Right cardiac atrium (tissue), 5 donors: Measurements from ENCODE around the gene FKBP1B. TPM values are rescaled to one million over a fixed set of nuclear protein-coding genes. Genes with fewer than 3 reads are reported as not detected.
A peak's percentile ranks its signal among the peaks of the same experiment; 100 is the strongest.
"Not testable (repeated sequence)": the region's sequence is repeated elsewhere in the genome, so short reads cannot be mapped to it uniquely, and the experiment has no call there.

Experiments used
- ATAC-seq, 2 donors: fragments of 200-7000 bp; cut with Tn5 transposase; one replicate each; pipeline versions ENCODE4 v1.8.0 to v1.9.1; 2020; ENCODE audit warnings: moderate library complexity in 2 of 2, mild to moderate bottlenecking in 1 of 2
- DNase-seq, 3 donors: peaks; one replicate each; pipeline ENCODE4 v3.0.0-alpha.2; 2020
- H3K27ac ChIP-seq: one replicate; pipeline ENCODE4 v1.5.1; 2013; ENCODE audit warnings: mild to moderate bottlenecking, low read length, control low read depth, moderate library complexity
- H3K27me3 ChIP-seq: one replicate; pipeline ENCODE4 v1.6.1; 2013; ENCODE audit not compliant: control insufficient read depth, insufficient read depth
- H3K4me1 ChIP-seq: one replicate; pipeline ENCODE4 v1.6.1; 2013; ENCODE audit warnings: low read length; ENCODE audit not compliant: control insufficient read depth, insufficient read depth
- H3K4me3 ChIP-seq: one replicate; pipeline ENCODE4 v1.5.1; 2013; ENCODE audit warnings: low read length, control low read depth
- H3K9me3 ChIP-seq: one replicate; pipeline ENCODE4 v1.6.1; 2013; ENCODE audit warnings: low read length; ENCODE audit not compliant: control insufficient read depth
- WGBS: extraction: QIAGEN DNeasy Blood & Tissue Kit; methylation state at CpG from one replicate; pipeline ENCODE4 v1.1.7; 2013; 5-methylcytosine and 5-hydroxymethylcytosine counted together
- intact Hi-C, 4 donors: fragments of 100-400 bp; cut with DNase I; formaldehyde crosslinking; loops; one replicate each; pipeline versions ENCODE4 v1.11.0 to v1.14.0; 2022 to 2023
- polyA plus RNA-seq: library from polyadenylated mRNA; stranded (reverse); fragments of 200-250 nt; gene quantifications from one replicate; pipeline ENCODE4 v1.2.3, GENCODE V29; 2013
- total RNA-seq, 4 donors: library from RNA; stranded (reverse); fragmentation: NEBNext Ultra II Directional; extraction: Animal tissue kit (Norgen Biotek cat#: 25700); gene quantifications; one replicate each; pipeline ENCODE4 v1.2.1, GENCODE V29; 2021
- donor health status: healthy with polysubstance abuse.
- donor health status: DM: no; HTN: yes; CAD: no.
- donor health status: DM: no; HTN: no; CAD: no.
- donor health status: DM: no; HTN: yes; CAD: no; lungs with severe emphysema.
- donor health status: DM: yes; HTN: yes; CAD: no.

Gene FKBP1B
- total and polyA plus RNA-seq, 5 donors, result 2.7 to 5.1 (median 4.3) TPM

GRCh38 chr2:24105816-24106215, 56.3 kb downstream of the FKBP1B start:
- H3K4me1 ChIP-seq, result no peaks in the 10 kb centered on the region
- no peaks in the 10 kb centered on the region for H3K27me3 ChIP-seq
- H3K27ac ChIP-seq, result no peak overlapping the region
- no peak for ATAC-seq
- intact Hi-C loops, result no loop called here
- 20% methylated on average over 2 of the region's 2 CpGs for WGBS
- no peak for DNase-seq
- H3K9me3 ChIP-seq, result no peaks in the 10 kb centered on the region
- H3K4me3 ChIP-seq, result no peak overlapping the region

GRCh38 chr2:24106786-24107185, 57.2 kb downstream of the FKBP1B start:
- no peak for ATAC-seq
- Histone ChIP-seq H3K4me3 (no peak overlapping the region), H3K27ac (no peak overlapping the region), H3K9me3 (no peaks in the 10 kb centered on the region), H3K4me1 (no peaks in the 10 kb centered on the region), H3K27me3 (no peaks in the 10 kb centered on the region)
- intact Hi-C loops, result no loop called here
- DNase-seq, result no peak

- H3K27ac ChIP-seq, result no peak overlapping the region
- ATAC-seq (no peak), DNase-seq (no peak)
- H3K4me3 ChIP-seq, result no peak overlapping the region
- 94% methylated on average over 1 of the region's 1 CpG for WGBS
- intact Hi-C loops, result no loop called here
- H3K4me1 ChIP-seq, result no peaks in the 10 kb centered on the region
- no peaks in the 10 kb centered on the region for H3K9me3 ChIP-seq
- no peaks in the 10 kb centered on the region for H3K27me3 ChIP-seq
Observed at GRCh38 chr2:24107336-24107735, 57.8 kb downstream of the FKBP1B start.

- H3K27ac ChIP-seq, H3K9me3 ChIP-seq, DNase-seq, H3K27me3 ChIP-seq, ATAC-seq, H3K4me1 ChIP-seq, intact Hi-C loops, H3K4me3 ChIP-seq: not testable (repeated sequence)
- WGBS, result 100% methylated on average over 1 of the region's 1 CpG
Observed at GRCh38 chr2:24109431-24109830, 59.9 kb downstream of the FKBP1B start.

GRCh38 chr2:24110660-24111303, 61.2 kb downstream of the FKBP1B start:
- WGBS, result 82% methylated on average over 7 of the region's 7 CpGs
- ATAC-seq, result no peak
- H3K27ac ChIP-seq, result peak overlapping the region; percentile 83
- H3K4me1 ChIP-seq, result no peaks in the 10 kb centered on the region
- H3K4me3 ChIP-seq, result no peak overlapping the region
- intact Hi-C loops, result no loop called here
- H3K27me3 ChIP-seq, result no peaks in the 10 kb centered on the region
- DNase-seq, result no peak
- H3K9me3 ChIP-seq, result no peaks in the 10 kb centered on the region

- peak in 1 of 2 donors; percentile 68 for ATAC-seq
Observed at GRCh38 chr2:24111407-24111901, 61.9 kb downstream of the FKBP1B start.

More at GRCh38 chr2:24111407-24111901, 61.9 kb downstream of the FKBP1B start:
- Histone ChIP-seq H3K27me3 (no peaks in the 10 kb centered on the region), H3K9me3 (no peaks in the 10 kb centered on the region), H3K27ac (peak overlapping the region; percentile 83), H3K4me1 (no peaks in the 10 kb centered on the region), H3K4me3 (no peak overlapping the region)
- intact Hi-C loops, result no loop called here
- DNase-seq, result no peak
- 45% methylated on average over 2 of the region's 2 CpGs for WGBS

Other genes with a start within 250 kb of the FKBP1B start
- 10 to 100 TPM in 2 of 4 donors, 1 to 10 TPM in 2; 9.3 to 15.1 (median 10.3) TPM for gene ATAD2B, start 122.6 kb upstream of the FKBP1B start, total RNA-seq
- gene ATAD2B, start 122.6 kb upstream of the FKBP1B start, polyA plus RNA-seq, result 2.8 TPM
- gene UBXN2A, start 109.3 kb upstream of the FKBP1B start, total RNA-seq, result 10 to 100 TPM; 23.0 to 27.3 (median 25.0) TPM
- gene UBXN2A, start 109.3 kb upstream of the FKBP1B start, polyA plus RNA-seq, result 14.7 TPM
- under 1 TPM in 2 of 4 donors, not detected in 2; 0.19 to 0.51 TPM for gene MFSD2B, start 39.7 kb upstream of the FKBP1B start, total RNA-seq
- gene MFSD2B, start 39.7 kb upstream of the FKBP1B start, polyA plus RNA-seq, result 0.18 TPM
- 1 to 10 TPM; 5.5 to 7.3 (median 6.2) TPM for gene WDCP, start 2.4 kb upstream of the FKBP1B start, total RNA-seq
- gene WDCP, start 2.4 kb upstream of the FKBP1B start, polyA plus RNA-seq, result 2.1 TPM
- gene SF3B6, start 26.6 kb downstream of the FKBP1B start, total RNA-seq, result 10 to 100 TPM; 54.7 to 59.2 (median 58.3) TPM
- gene SF3B6, start 26.6 kb downstream of the FKBP1B start, polyA plus RNA-seq, result 101 TPM
- gene TP53I3, start 35.1 kb downstream of the FKBP1B start, total RNA-seq, result 1 to 10 TPM; 6.0 to 9.7 (median 7.3) TPM
- gene TP53I3, start 35.1 kb downstream of the FKBP1B start, polyA plus RNA-seq, result 13.1 TPM
- gene PFN4, start 73.6 kb downstream of the FKBP1B start, total RNA-seq, result 1 to 10 TPM in 2 of 4 donors, under 1 TPM in 1, not detected in 1; 0.83 to 1.7 (median 1.3) TPM
- 2.8 TPM for gene PFN4, start 73.6 kb downstream of the FKBP1B start, polyA plus RNA-seq
- gene FAM228B, start 73.7 kb downstream of the FKBP1B start, total RNA-seq, result 10 to 100 TPM; 50.1 to 69.0 (median 58.9) TPM
- gene FAM228B, start 73.7 kb downstream of the FKBP1B start, polyA plus RNA-seq, result 37.9 TPM
- gene FAM228A, start 125.3 kb downstream of the FKBP1B start, total RNA-seq, result 1 to 10 TPM in 3 of 4 donors, under 1 TPM in 1; 0.62 to 5.1 (median 2.0) TPM
- gene FAM228A, start 125.3 kb downstream of the FKBP1B start, polyA plus RNA-seq, result 1.5 TPM